GM12878 (cell line): Measurements from ENCODE around the gene MIER1.

ENCODE experiments used
- BHLHE40 ChIP-seq, 2 experiments: fragments of 450-650 bp in 1 of 2; IDR thresholded peaks; 2 replicates each; pipeline ENCODE4 v1.6.1; 2011 to 2017; ENCODE audit warnings: low read depth in 2 of 2, borderline replicate concordance in 1 of 2, improper control_type of control experiment in 1 of 2, low read length in 1 of 2, mild to moderate bottlenecking in 1 of 2
- CEBPB ChIP-seq, 2 experiments: fragments of 150-350 bp in 1 of 2; IDR thresholded peaks; 2 replicates each; pipeline ENCODE4 v1.6.1; 2012 to 2014; ENCODE audit warnings: low read depth in 2 of 2, low read length in 2 of 2, borderline replicate concordance in 1 of 2, inconsistent platforms in 1 of 2
- CTCF ChIP-seq, 3 experiments: IDR thresholded peaks in 2 of 3; conservative IDR thresholded peaks in 1 of 3; 2 replicates each; pipeline ENCODE4 v1.5.1; 2011; ENCODE audit warnings: low read depth in 3 of 3, low read length in 3 of 3, mild to moderate bottlenecking in 3 of 3, control low read depth in 2 of 3, moderate library complexity in 2 of 3, inconsistent platforms in 1 of 3, mixed read lengths in 1 of 3; ENCODE audit not compliant: control insufficient read depth in 2 of 3, insufficient read depth in 1 of 3; ENCODE audit errors: extremely low read depth in 1 of 3
- EZH2 ChIP-seq: IDR thresholded peaks from 2 replicates; pipeline ENCODE4 v1.6.1; 2012; ENCODE audit warnings: low read depth, mild to moderate bottlenecking, control low read depth, inconsistent platforms, low read length, borderline replicate concordance; ENCODE audit not compliant: control insufficient read depth
- MYC ChIP-seq: IDR thresholded peaks from 2 replicates; pipeline ENCODE4 v1.6.1; 2011; ENCODE audit warnings: mild to moderate bottlenecking, low read length, moderate library complexity, inconsistent platforms; ENCODE audit not compliant: insufficient read depth, insufficient replicate concordance, insufficient read length, severe bottlenecking
- NR2C1 ChIP-seq: fragments of 450-650 bp; IDR thresholded peaks from 2 replicates; pipeline ENCODE4 v1.6.1; 2017; ENCODE audit warnings: antibody characterized with exemption, mild to moderate bottlenecking, moderate library complexity
- POLR2AphosphoS5 ChIP-seq: IDR thresholded peaks from 2 replicates; pipeline ENCODE4 v1.6.1; 2011; ENCODE audit warnings: mild to moderate bottlenecking, low read length, inconsistent platforms
- RCOR1 ChIP-seq: conservative IDR thresholded peaks from 2 replicates; pipeline ENCODE4 v1.6.1; 2012; ENCODE audit warnings: low read depth, low read length, improper control_type of control experiment
- TAF1 ChIP-seq: IDR thresholded peaks from 2 replicates; pipeline ENCODE4 v1.6.1; 2011; ENCODE audit warnings: mild to moderate bottlenecking, low read depth, low read length, borderline replicate concordance
- USF2 ChIP-seq: IDR thresholded peaks from 2 replicates; pipeline ENCODE4 v1.6.1; 2011; ENCODE audit warnings: low read depth, low read length, improper control_type of control experiment, borderline replicate concordance
- TF ChIP-seq, protein P1 (sequence below): IDR thresholded peaks from 2 replicates; pipeline ENCODE4 v1.6.1; 2012; ENCODE audit warnings: mild to moderate bottlenecking, low read depth, low read length
- TF ChIP-seq, protein P2 (sequence below): fragments of 150-350 bp; IDR thresholded peaks from 2 replicates; pipeline ENCODE4 v1.6.1; 2016; ENCODE audit warnings: low read depth, low read length
- TF ChIP-seq, protein P3 (sequence below): fragments of 450-650 bp; formaldehyde crosslinking; IDR thresholded peaks from 2 replicates; pipeline ENCODE4 v1.4.0; 2022; ENCODE audit warnings: mild to moderate bottlenecking, moderate library complexity
- TF ChIP-seq, protein P4 (sequence below): fragments of 450-650 bp; IDR thresholded peaks from 2 replicates; pipeline ENCODE4 v1.6.1; 2017; ENCODE audit warnings: mild to moderate bottlenecking, moderate library complexity

- TF ChIP-seq, protein P1, sequence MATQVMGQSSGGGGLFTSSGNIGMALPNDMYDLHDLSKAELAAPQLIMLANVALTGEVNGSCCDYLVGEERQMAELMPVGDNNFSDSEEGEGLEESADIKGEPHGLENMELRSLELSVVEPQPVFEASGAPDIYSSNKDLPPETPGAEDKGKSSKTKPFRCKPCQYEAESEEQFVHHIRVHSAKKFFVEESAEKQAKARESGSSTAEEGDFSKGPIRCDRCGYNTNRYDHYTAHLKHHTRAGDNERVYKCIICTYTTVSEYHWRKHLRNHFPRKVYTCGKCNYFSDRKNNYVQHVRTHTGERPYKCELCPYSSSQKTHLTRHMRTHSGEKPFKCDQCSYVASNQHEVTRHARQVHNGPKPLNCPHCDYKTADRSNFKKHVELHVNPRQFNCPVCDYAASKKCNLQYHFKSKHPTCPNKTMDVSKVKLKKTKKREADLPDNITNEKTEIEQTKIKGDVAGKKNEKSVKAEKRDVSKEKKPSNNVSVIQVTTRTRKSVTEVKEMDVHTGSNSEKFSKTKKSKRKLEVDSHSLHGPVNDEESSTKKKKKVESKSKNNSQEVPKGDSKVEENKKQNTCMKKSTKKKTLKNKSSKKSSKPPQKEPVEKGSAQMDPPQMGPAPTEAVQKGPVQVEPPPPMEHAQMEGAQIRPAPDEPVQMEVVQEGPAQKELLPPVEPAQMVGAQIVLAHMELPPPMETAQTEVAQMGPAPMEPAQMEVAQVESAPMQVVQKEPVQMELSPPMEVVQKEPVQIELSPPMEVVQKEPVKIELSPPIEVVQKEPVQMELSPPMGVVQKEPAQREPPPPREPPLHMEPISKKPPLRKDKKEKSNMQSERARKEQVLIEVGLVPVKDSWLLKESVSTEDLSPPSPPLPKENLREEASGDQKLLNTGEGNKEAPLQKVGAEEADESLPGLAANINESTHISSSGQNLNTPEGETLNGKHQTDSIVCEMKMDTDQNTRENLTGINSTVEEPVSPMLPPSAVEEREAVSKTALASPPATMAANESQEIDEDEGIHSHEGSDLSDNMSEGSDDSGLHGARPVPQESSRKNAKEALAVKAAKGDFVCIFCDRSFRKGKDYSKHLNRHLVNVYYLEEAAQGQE = no peak
- TF ChIP-seq, protein P2, sequence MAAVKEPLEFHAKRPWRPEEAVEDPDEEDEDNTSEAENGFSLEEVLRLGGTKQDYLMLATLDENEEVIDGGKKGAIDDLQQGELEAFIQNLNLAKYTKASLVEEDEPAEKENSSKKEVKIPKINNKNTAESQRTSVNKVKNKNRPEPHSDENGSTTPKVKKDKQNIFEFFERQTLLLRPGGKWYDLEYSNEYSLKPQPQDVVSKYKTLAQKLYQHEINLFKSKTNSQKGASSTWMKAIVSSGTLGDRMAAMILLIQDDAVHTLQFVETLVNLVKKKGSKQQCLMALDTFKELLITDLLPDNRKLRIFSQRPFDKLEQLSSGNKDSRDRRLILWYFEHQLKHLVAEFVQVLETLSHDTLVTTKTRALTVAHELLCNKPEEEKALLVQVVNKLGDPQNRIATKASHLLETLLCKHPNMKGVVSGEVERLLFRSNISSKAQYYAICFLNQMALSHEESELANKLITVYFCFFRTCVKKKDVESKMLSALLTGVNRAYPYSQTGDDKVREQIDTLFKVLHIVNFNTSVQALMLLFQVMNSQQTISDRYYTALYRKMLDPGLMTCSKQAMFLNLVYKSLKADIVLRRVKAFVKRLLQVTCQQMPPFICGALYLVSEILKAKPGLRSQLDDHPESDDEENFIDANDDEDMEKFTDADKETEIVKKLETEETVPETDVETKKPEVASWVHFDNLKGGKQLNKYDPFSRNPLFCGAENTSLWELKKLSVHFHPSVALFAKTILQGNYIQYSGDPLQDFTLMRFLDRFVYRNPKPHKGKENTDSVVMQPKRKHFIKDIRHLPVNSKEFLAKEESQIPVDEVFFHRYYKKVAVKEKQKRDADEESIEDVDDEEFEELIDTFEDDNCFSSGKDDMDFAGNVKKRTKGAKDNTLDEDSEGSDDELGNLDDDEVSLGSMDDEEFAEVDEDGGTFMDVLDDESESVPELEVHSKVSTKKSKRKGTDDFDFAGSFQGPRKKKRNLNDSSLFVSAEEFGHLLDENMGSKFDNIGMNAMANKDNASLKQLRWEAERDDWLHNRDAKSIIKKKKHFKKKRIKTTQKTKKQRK = no peak
- TF ChIP-seq CTCF (IDR thresholded peaks at IDR 0.05 in 2 of 3, conservative IDR thresholded peaks at IDR 0.05 in 1 of 3; ENCODE audit: control insufficient read depth in 2 of 3, extremely low read depth in 1 of 3, insufficient read depth in 1 of 3, low read depth in 3 of 3, low read length in 3 of 3) (no peak), TAF1 (no peak), EZH2 (no peak), CEBPB (IDR thresholded peaks at IDR 0.05; ENCODE audit: borderline replicate concordance in 1 of 2, low read depth in 2 of 2, low read length in 2 of 2) (no peak), RCOR1 (no peak), MYC (no peak), NR2C1 (no peak), POLR2AphosphoS5 (no peak), BHLHE40 (IDR thresholded peaks at IDR 0.05; ENCODE audit: borderline replicate concordance in 1 of 2, low read depth in 2 of 2, low read length in 1 of 2) (no peak), USF2 (no peak)
- TF ChIP-seq, protein P3, sequence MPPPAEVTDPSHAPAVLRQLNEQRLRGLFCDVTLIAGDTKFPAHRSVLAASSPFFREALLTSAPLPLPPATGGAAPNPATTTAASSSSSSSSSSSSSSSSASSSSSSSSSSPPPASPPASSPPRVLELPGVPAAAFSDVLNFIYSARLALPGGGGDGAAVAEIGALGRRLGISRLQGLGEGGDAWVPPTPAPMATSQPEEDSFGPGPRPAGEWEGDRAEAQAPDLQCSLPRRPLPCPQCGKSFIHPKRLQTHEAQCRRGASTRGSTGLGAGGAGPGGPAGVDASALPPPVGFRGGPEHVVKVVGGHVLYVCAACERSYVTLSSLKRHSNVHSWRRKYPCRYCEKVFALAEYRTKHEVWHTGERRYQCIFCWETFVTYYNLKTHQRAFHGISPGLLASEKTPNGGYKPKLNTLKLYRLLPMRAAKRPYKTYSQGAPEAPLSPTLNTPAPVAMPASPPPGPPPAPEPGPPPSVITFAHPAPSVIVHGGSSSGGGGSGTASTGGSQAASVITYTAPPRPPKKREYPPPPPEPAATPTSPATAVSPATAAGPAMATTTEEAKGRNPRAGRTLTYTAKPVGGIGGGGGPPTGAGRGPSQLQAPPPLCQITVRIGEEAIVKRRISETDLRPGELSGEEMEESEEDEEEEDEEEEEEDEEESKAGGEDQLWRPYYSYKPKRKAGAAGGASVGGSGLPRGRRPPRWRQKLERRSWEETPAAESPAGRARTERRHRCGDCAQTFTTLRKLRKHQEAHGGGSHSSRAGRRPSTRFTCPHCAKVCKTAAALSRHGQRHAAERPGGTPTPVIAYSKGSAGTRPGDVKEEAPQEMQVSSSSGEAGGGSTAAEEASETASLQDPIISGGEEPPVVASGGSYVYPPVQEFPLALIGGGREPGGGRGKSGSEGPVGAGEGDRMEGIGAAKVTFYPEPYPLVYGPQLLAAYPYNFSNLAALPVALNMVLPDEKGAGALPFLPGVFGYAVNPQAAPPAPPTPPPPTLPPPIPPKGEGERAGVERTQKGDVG = no peak
- TF ChIP-seq, protein P4, sequence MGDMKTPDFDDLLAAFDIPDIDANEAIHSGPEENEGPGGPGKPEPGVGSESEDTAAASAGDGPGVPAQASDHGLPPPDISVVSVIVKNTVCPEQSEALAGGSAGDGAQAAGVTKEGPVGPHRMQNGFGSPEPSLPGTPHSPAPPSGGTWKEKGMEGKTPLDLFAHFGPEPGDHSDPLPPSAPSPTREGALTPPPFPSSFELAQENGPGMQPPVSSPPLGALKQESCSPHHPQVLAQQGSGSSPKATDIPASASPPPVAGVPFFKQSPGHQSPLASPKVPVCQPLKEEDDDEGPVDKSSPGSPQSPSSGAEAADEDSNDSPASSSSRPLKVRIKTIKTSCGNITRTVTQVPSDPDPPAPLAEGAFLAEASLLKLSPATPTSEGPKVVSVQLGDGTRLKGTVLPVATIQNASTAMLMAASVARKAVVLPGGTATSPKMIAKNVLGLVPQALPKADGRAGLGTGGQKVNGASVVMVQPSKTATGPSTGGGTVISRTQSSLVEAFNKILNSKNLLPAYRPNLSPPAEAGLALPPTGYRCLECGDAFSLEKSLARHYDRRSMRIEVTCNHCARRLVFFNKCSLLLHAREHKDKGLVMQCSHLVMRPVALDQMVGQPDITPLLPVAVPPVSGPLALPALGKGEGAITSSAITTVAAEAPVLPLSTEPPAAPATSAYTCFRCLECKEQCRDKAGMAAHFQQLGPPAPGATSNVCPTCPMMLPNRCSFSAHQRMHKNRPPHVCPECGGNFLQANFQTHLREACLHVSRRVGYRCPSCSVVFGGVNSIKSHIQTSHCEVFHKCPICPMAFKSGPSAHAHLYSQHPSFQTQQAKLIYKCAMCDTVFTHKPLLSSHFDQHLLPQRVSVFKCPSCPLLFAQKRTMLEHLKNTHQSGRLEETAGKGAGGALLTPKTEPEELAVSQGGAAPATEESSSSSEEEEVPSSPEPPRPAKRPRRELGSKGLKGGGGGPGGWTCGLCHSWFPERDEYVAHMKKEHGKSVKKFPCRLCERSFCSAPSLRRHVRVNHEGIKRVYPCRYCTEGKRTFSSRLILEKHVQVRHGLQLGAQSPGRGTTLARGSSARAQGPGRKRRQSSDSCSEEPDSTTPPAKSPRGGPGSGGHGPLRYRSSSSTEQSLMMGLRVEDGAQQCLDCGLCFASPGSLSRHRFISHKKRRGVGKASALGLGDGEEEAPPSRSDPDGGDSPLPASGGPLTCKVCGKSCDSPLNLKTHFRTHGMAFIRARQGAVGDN = no peak
Measured at GRCh38 chr1:66932291-66932690, 7.5 kb downstream of the MIER1 start.
